ENCODE measurements around the gene EIF2B1. TPM values are rescaled to one million over a fixed set of nuclear protein-coding genes. Genes with fewer than 3 reads are reported as not detected.
"Not testable (repeated sequence)": the region's sequence is repeated elsewhere in the genome, so short reads cannot be mapped to it uniquely, and the experiment has no call there.

EIF2B1 gene
- total RNA-seq, 1 donor from 2014 or later = 55.2 TPM

GRCh38 chr12:123608182-123608581 is 25.3 kb downstream of the EIF2B1 start:
- intact Hi-C loops (cut with DNase I) = loop anchor here (10.0 kb wide), 1 partner anchor 343 kb away; no protein-coding TSS in a partner anchor
- peaks cover 0 to 89% of the 10 kb centered on the region in 2 donors for H3K36me3 ChIP-seq

GRCh38 chr12:123607756-123608155 is 25.7 kb downstream of the EIF2B1 start:
- Histone ChIP-seq H3K9me3 (no peaks in the 10 kb centered on the region), H3K4me3 (no peak overlapping the region), H3K27me3 (no peaks in the 10 kb centered on the region), H3K4me1 (peaks cover 17% of the 10 kb centered on the region), H3K27ac (no peak overlapping the region), H3K36me3 (peaks cover 0 to 85% of the 10 kb centered on the region in 2 donors)
- TF ChIP-seq POLR2A (IDR thresholded peaks at IDR 0.05) (no peak), POLR2AphosphoS5 (IDR thresholded peaks at IDR 0.05; ENCODE audit: insufficient read depth in 1 of 2, low read depth in 1 of 2) (no peak), CTCF (IDR thresholded peaks at IDR 0.05) (no peak)
- intact Hi-C loops (cut with DNase I) = loop anchor here (10.0 kb wide), 1 partner anchor 343 kb away; no protein-coding TSS in a partner anchor
- no peak for DNase-seq (ENCODE audit: extremely low spot score in 2 of 2)

More at GRCh38 chr12:123608182-123608581, 25.3 kb downstream of the EIF2B1 start:
- Histone ChIP-seq H3K27me3 (no peaks in the 10 kb centered on the region), H3K9me3 (no peaks in the 10 kb centered on the region), H3K4me1 (peaks cover 13% of the 10 kb centered on the region), H3K27ac (no peak overlapping the region), H3K4me3 (no peak overlapping the region)
- DNase-seq (ENCODE audit: extremely low spot score in 2 of 2) = no peak
- TF ChIP-seq POLR2A (IDR thresholded peaks at IDR 0.05) = no peak
- no peak for TF ChIP-seq CTCF (IDR thresholded peaks at IDR 0.05)
- TF ChIP-seq POLR2AphosphoS5 (IDR thresholded peaks at IDR 0.05; ENCODE audit: insufficient read depth in 1 of 2, low read depth in 1 of 2) = no peak

GRCh38 chr12:123603495-123603894 is 30.0 kb downstream of the EIF2B1 start:
- H3K27me3 ChIP-seq; H3K27ac ChIP-seq; H3K4me3 ChIP-seq; H3K9me3 ChIP-seq; DNase-seq (ENCODE audit: extremely low spot score in 2 of 2): not testable (repeated sequence)
- intact Hi-C loops (cut with DNase I) = loop anchor here (10.0 kb wide), 1 partner anchor 339 kb away; no protein-coding TSS in a partner anchor
- Histone ChIP-seq H3K36me3 (peaks cover 0 to 44% of the 10 kb centered on the region in 2 donors), H3K4me1 (peaks cover 29% of the 10 kb centered on the region)

- no peak for TF ChIP-seq POLR2A (IDR thresholded peaks at IDR 0.05)
- TF ChIP-seq CTCF (IDR thresholded peaks at IDR 0.05) = no peak
- TF ChIP-seq POLR2AphosphoS5 (IDR thresholded peaks at IDR 0.05; ENCODE audit: insufficient read depth in 1 of 2, low read depth in 1 of 2) = no peak
- H3K36me3 ChIP-seq = peaks cover 0 to 44% of the 10 kb centered on the region in 2 donors
- H3K27ac ChIP-seq = peak overlapping the region; percentile 73
- intact Hi-C loops (cut with DNase I) = loop anchor here (10.0 kb wide), 1 partner anchor 338 kb away; no protein-coding TSS in a partner anchor
- peaks cover 29% of the 10 kb centered on the region for H3K4me1 ChIP-seq
- H3K4me3 ChIP-seq = peak overlapping the region; percentile 72 to 91
- no peaks in the 10 kb centered on the region for H3K27me3 ChIP-seq
- no peaks in the 10 kb centered on the region for H3K9me3 ChIP-seq
- no peak for DNase-seq (ENCODE audit: extremely low spot score in 2 of 2)
Observed at GRCh38 chr12:123602651-123603195, 30.8 kb downstream of the EIF2B1 start.

GRCh38 chr12:123601602-123602489 is 31.6 kb downstream of the EIF2B1 start, which contains the start of gene DDX55:
Gene DDX55, plus strand, starts transcription at chr12:123602099. Its CDS starts 50 bp downstream, at chr12:123602149.
- no peak for DNase-seq (ENCODE audit: extremely low spot score in 2 of 2)
- no peaks in the 10 kb centered on the region for H3K27me3 ChIP-seq
- H3K36me3 ChIP-seq = peaks cover 0 to 44% of the 10 kb centered on the region in 2 donors
- peak within 1 kb of the TSS; percentile 72 to 91 for H3K4me3 ChIP-seq
- H3K9me3 ChIP-seq = no peaks in the 10 kb centered on the region
- peaks cover 29% of the 10 kb centered on the region for H3K4me1 ChIP-seq
- intact Hi-C loops (cut with DNase I) = loop anchor here (10.0 kb wide), 1 partner anchor 337 kb away; no protein-coding TSS in a partner anchor
- TF ChIP-seq POLR2A (IDR thresholded peaks at IDR 0.05) (peak in 1 of 2 donors; percentile 5), CTCF (IDR thresholded peaks at IDR 0.05) (peak in 2 of 3 experiments; percentile 29 to 75), POLR2AphosphoS5 (IDR thresholded peaks at IDR 0.05; ENCODE audit: insufficient read depth in 1 of 2, low read depth in 1 of 2) (peak; percentile 88 to 90)
- H3K27ac ChIP-seq = peak within 1 kb of the TSS; percentile 73
